Natural killer cell (primary cell): Measurements from ENCODE around the gene TFB1M. TPM values are rescaled to one million over a fixed set of nuclear protein-coding genes. Genes with fewer than 3 reads are reported as not detected.
"Not testable (repeated sequence)": the region's sequence is repeated elsewhere in the genome, so short reads cannot be mapped to it uniquely, and the experiment has no call there.

ENCODE experiments used
- ATAC-seq, 3 donors: fragments of 150-1000 bp in 2 of 3; fragments of 200-7000 bp in 1 of 3; cut with Tn5 transposase; 1 replicate in 1 of 3; 2 replicates in 2 of 3; pipeline ENCODE4 v1.10.0; 2021; ENCODE audit warnings: mild to moderate bottlenecking in 2 of 3, moderate library complexity in 2 of 3
- DNase-seq, 2 donors: peaks; one replicate each; pipeline versions ENCODE4 v3.0.0 to v3.0.0-alpha.2; 2013 to 2021; ENCODE audit warnings: mixed read lengths in 1 of 2
- H3K27ac ChIP-seq: one replicate; pipeline ENCODE4 v1.5.1; 2013; ENCODE audit warnings: mild to moderate bottlenecking, low read length
- H3K27me3 ChIP-seq: one replicate; pipeline ENCODE4 v1.6.1; 2013; ENCODE audit warnings: low read length; ENCODE audit not compliant: control insufficient read depth, insufficient read depth
- H3K36me3 ChIP-seq: one replicate; pipeline ENCODE4 v1.6.1; 2013; ENCODE audit warnings: low read length; ENCODE audit not compliant: control insufficient read depth, insufficient read depth
- H3K4me1 ChIP-seq: one replicate; pipeline ENCODE4 v1.6.1; 2013; ENCODE audit warnings: low read length; ENCODE audit not compliant: control insufficient read depth, insufficient read depth
- H3K4me3 ChIP-seq: one replicate; pipeline ENCODE4 v1.5.1; 2013; ENCODE audit warnings: low read length
- H3K9me3 ChIP-seq: one replicate; pipeline ENCODE4 v1.6.1; 2013; ENCODE audit warnings: low read length; ENCODE audit not compliant: control insufficient read depth, insufficient read depth
- H3K27ac Mint-ChIP-seq, 2 donors: one replicate each; pipeline ENCODE4 v1.8.0; 2022; ENCODE audit warnings: mild to moderate bottlenecking in 2 of 2, mixed read lengths in 2 of 2, moderate library complexity in 1 of 2
- H3K27me3 Mint-ChIP-seq, 2 donors: one replicate each; pipeline ENCODE4 v1.8.0; 2022; ENCODE audit warnings: low read depth in 2 of 2, mixed read lengths in 2 of 2
- H3K36me3 Mint-ChIP-seq: one replicate; pipeline ENCODE4 v1.8.0; 2022; ENCODE audit warnings: mixed read lengths
- H3K4me1 Mint-ChIP-seq, 2 donors: one replicate each; pipeline ENCODE4 v1.8.0; 2022; ENCODE audit warnings: mixed read lengths in 2 of 2
- H3K4me3 Mint-ChIP-seq: one replicate; pipeline ENCODE4 v1.8.0; 2022; ENCODE audit warnings: mild to moderate bottlenecking, moderate library complexity, mixed read lengths
- H3K9me3 Mint-ChIP-seq, 2 donors: one replicate each; pipeline ENCODE4 v1.8.0; 2022; ENCODE audit warnings: mixed read lengths in 2 of 2
- WGBS: methylation state at CpG from one replicate; pipeline ENCODE4 v1.1.7; 2013; ENCODE audit warnings: missing lambda C conversion rate; ENCODE audit not compliant: insufficient coverage; 5-methylcytosine and 5-hydroxymethylcytosine counted together
- intact Hi-C: fragments of 100-400 bp; cut with micrococcal nuclease; formaldehyde crosslinking; loops from one replicate; pipeline ENCODE4 v1.14.2; 2022
- total RNA-seq, 4 donors: library from RNA; stranded (reverse); fragments of 120-200 nt in 1 of 4; gene quantifications; one replicate each; pipeline versions ENCODE4 v1.2.3 to v1.2.4, GENCODE V29; 2013 to 2022
- TF ChIP-seq, protein P1 (sequence below): fragments of 200-600 bp; IDR thresholded peaks from one replicate; pipeline ENCODE4 v1.8.0; 2022; ENCODE audit warnings: antibody characterized with exemption

The TFB1M gene
- total RNA-seq, 3 donors from 2014 or later (not counting 1 experiment from before 2014, with no cell fraction given) = 14.1 to 20.1 (median 17.1) TPM

DNA sequence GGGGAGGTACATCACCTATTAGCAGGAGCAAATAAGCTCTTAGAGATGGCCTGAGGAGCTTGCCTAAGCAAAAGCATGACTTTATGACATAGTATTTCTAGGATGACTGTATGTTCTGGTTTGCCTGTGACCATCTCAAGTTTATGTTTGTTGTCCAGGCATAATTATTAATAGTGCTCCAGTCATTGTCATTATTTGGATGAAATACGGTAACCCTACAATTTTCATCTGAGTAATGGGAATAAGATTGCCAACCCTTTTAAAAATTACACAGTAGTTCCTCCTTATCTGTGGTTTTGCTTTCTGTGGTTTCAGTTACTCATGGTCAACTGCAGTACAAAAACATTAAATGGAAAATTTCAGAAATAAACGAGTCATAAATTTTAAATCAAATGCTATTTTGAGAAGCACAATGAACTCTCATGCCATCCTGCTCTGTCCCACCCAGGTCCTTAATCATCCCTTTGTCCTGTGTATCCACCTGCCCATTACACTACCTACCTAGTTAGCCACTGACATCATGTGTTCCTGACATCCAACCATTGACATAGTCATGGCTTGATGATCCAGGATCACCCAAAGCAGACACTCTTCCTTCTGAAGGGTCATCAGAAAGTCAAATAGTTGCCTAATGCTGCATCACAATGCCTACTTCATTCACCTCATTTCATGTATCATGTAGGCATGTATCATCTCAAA is 27.0 kb upstream of the TFB1M start:
- intact Hi-C loops = no loop called here
- Histone ChIP-seq H3K36me3 (no peaks in the 10 kb centered on the region), H3K27me3 (no peaks in the 10 kb centered on the region), H3K27ac (no peak overlapping the region), H3K9me3 (peaks cover 8% of the 10 kb centered on the region), H3K4me3 (no peak overlapping the region), H3K4me1 (no peaks in the 10 kb centered on the region)
- Mint-ChIP-seq H3K36me3 (peaks cover 11% of the 10 kb centered on the region), H3K27ac (no peak overlapping the region), H3K4me1 (peaks cover 5 to 6% of the 10 kb centered on the region in 2 donors), H3K27me3 (peaks cover 0 to 11% of the 10 kb centered on the region in 2 donors), H3K9me3 (peaks cover 3 to 12% of the 10 kb centered on the region in 2 donors), H3K4me3 (no peak overlapping the region)
- no peak for DNase-seq
- TF ChIP-seq, protein P1, sequence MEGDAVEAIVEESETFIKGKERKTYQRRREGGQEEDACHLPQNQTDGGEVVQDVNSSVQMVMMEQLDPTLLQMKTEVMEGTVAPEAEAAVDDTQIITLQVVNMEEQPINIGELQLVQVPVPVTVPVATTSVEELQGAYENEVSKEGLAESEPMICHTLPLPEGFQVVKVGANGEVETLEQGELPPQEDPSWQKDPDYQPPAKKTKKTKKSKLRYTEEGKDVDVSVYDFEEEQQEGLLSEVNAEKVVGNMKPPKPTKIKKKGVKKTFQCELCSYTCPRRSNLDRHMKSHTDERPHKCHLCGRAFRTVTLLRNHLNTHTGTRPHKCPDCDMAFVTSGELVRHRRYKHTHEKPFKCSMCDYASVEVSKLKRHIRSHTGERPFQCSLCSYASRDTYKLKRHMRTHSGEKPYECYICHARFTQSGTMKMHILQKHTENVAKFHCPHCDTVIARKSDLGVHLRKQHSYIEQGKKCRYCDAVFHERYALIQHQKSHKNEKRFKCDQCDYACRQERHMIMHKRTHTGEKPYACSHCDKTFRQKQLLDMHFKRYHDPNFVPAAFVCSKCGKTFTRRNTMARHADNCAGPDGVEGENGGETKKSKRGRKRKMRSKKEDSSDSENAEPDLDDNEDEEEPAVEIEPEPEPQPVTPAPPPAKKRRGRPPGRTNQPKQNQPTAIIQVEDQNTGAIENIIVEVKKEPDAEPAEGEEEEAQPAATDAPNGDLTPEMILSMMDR = no peak
- ATAC-seq = no peak
- WGBS = 0% methylated on average over 1 of the region's 2 CpGs

DNA sequence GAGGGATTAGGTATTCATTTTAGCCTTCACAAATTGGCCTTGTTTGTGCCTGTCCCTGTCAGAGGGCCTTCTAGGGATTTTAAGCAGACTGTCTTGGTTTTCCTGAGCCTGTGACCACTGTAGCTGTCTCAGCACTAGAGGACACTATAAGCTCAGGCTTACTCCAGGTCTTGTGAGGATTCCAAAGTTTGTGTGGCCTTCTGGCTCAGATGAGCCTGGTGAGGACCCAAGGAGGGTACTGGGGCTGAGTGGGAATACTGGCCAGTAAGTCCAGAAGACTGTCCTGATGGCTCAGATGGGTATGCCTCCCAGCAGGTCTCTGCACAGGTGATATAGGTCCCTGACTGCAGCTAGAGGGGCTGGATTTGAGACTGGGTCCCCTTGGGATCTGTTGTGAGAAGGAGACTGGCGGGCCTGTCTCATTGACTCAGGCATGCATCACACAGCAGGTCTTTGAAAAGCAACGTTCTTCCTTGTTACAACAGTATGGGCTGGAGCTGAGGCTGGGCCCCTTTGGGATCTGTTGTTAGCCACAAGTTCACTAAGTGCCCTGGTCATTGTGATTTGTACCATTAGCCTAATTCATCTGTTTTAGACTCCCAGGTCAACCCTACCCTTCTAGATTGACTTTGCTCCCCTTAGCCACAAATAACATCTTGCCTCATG is 26.3 kb upstream of the TFB1M start:
- no peak for ATAC-seq
- peaks cover 8% of the 10 kb centered on the region for H3K9me3 ChIP-seq
- no peak overlapping the region for H3K4me3 Mint-ChIP-seq

DNA sequence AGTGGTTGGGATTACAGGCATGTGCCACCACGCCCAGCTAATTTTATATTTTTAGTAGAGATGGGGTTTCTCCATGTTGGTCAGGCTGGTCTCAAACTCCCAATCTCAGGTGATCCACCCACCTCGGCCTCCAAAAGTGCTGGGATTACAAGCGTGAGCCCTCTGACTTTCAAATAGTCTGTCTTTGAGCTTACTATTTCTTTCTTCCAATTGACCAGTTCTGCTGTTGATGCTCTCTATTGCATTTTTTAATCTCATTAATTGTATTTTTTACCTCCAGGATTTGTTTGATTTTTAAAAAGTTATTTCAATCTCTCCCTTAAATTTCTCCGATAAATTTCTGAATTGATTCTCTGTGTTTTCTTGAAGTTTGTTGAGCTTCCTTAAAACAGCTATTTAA is 25.6 kb upstream of the TFB1M start:
- H3K9me3 ChIP-seq, DNase-seq, intact Hi-C loops, H3K36me3 Mint-ChIP-seq, ATAC-seq, H3K27me3 Mint-ChIP-seq, H3K4me1 ChIP-seq, H3K36me3 ChIP-seq, H3K27ac Mint-ChIP-seq, H3K27ac ChIP-seq, H3K4me1 Mint-ChIP-seq, H3K4me3 ChIP-seq, H3K4me3 Mint-ChIP-seq, H3K27me3 ChIP-seq, H3K9me3 Mint-ChIP-seq: not testable (repeated sequence)
- WGBS = 95% methylated on average over 3 of the region's 4 CpGs

More for the DNA sequence above, 26.3 kb upstream of the TFB1M start:
- 66% methylated on average over 2 of the region's 2 CpGs for WGBS
- no peaks in the 10 kb centered on the region for H3K4me1 ChIP-seq
- Mint-ChIP-seq H3K4me1 (peaks cover 5 to 6% of the 10 kb centered on the region in 2 donors), H3K27ac (no peak overlapping the region), H3K36me3 (peaks cover 7% of the 10 kb centered on the region), H3K9me3 (peaks cover 5 to 8% of the 10 kb centered on the region in 2 donors), H3K27me3 (peaks cover 0 to 5% of the 10 kb centered on the region in 2 donors)
- H3K4me3 ChIP-seq = no peak overlapping the region
- intact Hi-C loops = no loop called here
- no peak for DNase-seq
- no peak overlapping the region for H3K27ac ChIP-seq
- no peaks in the 10 kb centered on the region for H3K27me3 ChIP-seq
- TF ChIP-seq, protein P1 = no peak
- no peaks in the 10 kb centered on the region for H3K36me3 ChIP-seq

DNA sequence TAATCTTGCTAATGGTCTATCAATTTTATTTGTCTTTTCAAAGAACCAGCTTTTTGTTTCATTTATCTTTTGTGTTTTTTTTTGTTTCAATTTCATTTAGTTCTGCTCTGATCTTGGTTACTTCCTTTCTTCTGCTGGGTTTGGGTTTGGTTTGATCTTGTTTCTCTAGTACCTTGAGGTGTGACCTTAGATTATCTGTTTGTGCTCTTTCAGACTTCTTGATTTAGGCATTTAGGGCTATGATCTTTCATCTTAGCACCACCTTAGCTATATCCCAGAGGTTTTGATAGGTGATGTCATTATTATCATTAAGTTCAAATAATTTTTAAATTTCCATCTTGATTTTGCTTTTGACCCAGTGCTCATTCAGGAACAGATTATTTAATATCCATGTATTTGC is 24.0 kb upstream of the TFB1M start:
- H3K27ac ChIP-seq, H3K4me1 ChIP-seq, H3K4me3 ChIP-seq, H3K36me3 ChIP-seq, H3K27me3 ChIP-seq, H3K9me3 Mint-ChIP-seq, H3K36me3 Mint-ChIP-seq, H3K27me3 Mint-ChIP-seq, DNase-seq, H3K4me3 Mint-ChIP-seq, H3K4me1 Mint-ChIP-seq, intact Hi-C loops, H3K9me3 ChIP-seq, ATAC-seq: not testable (repeated sequence)
- H3K27ac Mint-ChIP-seq = peak overlapping the region in 1 of 2 donors; percentile 0
